NCI-H1105 (cell line): ENCODE results near the gene PRLH.
"Not testable (repeated sequence)": the region's sequence is repeated elsewhere in the genome, so short reads cannot be mapped to it uniquely, and the experiment has no call there.

Source experiments
- DNase-seq: peaks from one replicate; lab custom pipeline; 2025; lab: John Stamatoyannopoulos, UW

PRLH gene

DNA sequence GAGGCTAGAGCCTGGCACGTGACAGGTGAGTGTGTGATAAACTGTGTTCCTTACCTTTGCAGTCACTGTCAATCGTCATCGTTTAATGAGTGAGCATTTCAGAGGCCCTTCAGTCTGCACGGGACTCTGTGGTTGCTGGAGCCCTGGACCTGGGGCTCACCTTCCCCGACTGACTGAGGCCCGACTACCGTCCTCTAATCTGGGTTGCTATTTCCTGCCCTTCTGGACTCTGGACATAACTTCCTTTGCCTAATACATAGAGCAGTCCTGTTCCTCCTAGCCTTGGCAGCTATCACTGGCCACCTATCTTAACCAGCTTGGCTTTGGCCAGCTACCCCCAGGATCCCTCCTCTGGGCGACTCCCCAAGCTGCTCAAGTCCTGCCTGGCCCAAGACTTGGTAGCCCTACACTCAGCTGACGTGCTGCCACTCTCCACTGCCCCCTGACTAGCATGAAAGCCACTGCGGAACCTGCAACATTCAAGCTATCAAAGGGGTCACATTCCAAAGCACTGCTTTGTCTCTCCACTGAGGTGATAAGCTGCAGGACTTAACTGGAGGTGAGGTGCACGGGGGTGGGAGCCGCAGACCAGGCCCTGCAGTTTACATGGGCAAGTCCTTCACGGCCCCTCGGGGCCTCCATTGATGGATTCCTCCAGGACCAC is 35.2 kb downstream of the PRLH start:
- no peak for DNase-seq

DNA sequence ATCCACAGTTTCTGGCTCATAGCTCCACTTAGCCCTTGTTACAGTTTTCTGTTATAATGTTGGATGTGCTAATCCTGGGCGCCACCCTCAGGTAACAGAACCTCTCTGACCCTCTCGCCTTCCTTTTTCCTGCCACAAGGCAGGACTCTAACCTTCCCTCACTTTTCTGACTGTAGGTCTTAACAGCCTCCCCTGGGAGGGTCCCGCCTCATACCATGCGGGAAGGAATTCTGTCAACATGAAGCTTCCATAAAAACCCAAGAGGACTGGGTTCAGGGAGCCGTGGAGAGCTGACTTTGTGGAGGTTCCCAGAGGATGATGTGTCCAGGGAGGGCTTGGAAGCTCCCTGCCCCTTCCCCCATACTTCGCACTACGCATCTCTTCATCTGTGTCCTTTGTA is 36.0 kb downstream of the PRLH start:
- DNase-seq, result no peak

DNA sequence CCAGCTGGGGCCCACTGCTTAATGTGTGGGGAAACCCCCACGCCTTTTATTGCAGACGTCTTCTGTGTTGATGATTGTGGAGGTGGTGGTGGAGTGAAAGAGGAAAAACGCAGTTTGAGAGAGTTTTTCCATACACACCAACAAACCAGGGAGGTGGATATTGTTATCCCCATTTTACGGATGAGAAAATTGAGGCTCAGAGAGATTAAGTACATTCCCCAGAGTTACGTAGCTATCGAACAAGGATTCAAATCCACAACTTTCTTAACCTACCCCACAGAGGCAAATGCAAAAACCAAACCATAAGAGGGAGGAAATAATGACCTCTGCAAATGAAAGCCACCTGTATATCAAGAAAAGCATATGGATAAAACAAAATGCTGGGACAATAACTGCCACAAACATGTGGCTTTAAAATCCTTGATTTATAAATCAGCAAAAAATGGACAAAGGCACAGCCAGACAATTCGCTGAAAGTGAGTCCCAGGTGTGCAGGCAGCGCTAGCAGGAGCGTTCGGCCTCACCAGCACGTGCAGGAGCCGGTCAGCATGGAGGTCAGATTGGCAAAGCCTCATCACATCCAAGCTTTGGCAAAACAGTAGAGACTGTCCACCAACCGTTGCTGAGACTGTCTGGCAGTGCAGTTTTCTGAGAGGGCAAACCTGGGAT is 36.8 kb downstream of the PRLH start:
- DNase-seq, result no peak

DNA sequence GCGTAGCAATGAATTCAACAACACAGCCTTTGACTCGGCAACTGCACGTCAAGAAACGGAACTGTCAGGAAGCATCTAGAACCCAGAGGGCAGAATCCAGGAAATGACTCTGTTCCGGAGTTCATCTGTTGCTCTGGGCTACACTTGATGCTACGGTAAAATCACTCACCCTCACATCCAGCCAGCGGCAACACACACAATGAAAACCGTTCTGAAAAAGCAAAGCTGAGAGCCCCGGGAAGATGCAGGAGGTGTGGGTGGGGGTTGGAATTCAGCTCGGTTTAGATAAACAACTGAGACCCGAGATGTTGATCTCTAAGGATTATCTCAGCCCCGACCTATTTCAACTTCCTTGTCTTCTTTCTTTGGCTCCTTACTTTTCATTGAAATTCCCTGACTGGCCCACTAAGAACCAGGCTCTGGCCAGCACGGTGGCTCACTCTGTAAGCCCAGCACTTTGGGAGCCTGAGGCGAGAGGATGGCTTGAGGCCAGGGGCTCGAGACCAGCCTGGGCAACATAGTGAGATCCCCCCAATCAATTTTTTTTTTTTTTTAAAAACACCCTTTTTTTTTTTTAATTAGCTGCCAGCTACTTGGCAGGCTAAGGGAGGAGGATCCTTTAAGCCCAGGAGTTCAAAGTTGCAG is 37.5 kb downstream of the PRLH start:
- DNase-seq, result no peak

DNA sequence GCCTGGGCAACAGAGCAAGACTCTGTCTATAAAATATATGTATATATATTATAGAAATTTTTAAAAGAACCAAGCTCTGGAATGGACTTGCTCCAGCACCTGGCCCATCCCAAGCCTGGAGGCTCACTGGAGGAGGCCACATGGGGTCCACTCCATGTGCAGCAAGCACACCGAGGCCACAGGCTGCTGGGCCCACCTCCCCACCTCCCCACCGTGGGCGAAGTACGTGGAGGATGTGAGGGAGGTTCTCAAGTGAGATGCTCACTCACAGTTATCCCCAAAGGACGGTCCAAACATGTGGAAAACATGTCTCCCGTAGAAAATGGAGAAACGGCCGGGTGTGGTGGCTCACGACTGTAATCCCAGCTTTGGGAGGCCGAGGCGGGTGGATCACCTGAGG is 38.0 kb downstream of the PRLH start:
- DNase-seq, result no peak

DNA sequence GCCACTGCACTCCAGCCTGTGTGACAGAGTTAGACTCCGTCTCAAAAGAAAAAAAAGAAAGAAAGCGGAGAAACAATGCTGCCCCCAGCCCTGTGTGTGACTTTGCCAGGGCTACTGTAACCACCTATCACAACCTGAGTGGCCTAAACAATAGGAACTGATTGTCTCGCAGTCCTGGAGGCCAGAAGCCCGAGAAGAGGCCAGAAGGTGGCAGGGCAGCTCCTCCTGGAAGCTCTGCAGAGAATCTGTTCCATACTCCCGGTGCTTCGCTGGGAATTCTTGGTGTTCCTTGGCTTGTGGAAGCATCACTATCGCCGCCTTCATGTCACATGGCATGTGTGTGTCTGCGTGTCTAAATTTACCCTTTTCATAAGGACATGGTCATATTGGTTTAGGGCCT is 38.6 kb downstream of the PRLH start:
- no peak for DNase-seq

DNA sequence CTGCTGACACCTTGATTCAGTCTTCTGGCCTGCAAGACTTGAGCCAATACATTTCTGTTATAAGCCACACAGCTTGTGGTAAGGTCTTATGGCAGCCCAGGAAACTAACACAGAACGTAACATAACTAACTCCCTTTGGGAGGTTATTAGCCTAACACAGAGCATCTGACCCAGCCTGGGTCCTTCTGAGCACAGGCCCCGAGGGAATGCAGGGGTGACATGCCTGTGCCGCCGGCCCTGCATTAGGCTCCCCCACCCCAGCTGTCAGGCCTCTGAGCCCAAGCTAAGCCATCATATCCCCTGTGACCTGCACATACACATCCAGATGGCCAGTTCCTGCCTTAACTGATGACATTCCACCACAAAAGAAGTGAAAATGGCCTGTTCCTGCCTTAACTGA is 40.1 kb downstream of the PRLH start:
- not testable (repeated sequence) for DNase-seq

DNA sequence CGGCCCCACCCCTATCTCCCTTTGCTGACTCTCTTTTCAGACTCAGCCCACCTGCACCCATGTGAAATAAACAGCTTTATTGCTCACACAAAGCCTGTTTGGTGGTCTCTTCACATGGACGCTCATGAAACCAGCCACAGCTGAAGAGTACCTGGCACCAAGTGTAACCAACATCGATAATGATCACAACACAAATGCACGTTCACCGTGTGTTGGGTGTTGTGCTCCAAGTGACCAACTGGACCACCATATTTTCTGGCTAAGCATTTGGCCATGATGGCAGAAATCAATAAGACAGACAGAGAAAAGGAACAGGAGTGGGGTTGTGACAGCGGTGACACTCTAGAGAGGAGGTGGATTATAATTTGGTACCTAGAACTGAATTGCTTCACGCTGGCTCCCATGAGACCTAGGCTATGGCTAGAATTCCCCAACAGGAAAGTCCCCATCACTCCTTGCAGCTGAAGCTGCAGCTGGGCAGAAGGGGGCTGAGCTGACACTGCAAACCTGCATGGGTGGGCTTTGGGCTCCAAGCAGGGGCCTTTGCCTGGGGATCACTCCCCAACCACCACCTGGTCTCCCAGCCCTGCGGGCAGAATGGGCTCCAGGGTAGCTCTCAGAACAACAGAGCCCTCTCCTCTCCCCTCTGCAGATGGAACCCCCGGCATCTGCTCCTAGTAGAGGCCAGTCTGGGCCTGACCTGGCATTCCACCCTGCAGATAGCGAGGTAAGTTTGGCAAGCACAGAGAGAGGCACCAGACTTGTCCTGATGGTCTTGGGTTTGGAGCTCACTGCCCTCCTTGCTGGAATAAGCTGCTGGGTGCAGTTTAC is 46.4 kb downstream of the PRLH start:
- no peak for DNase-seq

DNA sequence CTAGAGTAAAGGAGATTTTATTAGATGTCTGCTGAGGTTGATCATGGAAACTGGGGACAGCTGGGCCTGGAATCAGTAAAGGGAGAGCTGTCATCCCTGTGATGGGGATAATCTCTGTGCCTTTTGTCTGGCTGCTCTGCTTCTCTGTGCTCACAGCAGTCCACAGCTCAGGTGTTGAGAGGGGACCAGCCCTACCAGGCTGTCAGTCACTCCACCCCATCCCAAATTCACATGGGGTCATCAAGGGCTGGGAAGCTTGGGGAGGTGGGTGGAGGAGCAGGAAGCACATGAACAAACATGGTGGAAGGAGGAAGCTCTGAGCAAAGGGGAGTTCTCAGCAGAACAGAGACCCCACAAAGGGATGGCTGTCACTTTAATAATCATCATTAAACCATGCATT is 47.3 kb downstream of the PRLH start:
- no peak for DNase-seq

DNA sequence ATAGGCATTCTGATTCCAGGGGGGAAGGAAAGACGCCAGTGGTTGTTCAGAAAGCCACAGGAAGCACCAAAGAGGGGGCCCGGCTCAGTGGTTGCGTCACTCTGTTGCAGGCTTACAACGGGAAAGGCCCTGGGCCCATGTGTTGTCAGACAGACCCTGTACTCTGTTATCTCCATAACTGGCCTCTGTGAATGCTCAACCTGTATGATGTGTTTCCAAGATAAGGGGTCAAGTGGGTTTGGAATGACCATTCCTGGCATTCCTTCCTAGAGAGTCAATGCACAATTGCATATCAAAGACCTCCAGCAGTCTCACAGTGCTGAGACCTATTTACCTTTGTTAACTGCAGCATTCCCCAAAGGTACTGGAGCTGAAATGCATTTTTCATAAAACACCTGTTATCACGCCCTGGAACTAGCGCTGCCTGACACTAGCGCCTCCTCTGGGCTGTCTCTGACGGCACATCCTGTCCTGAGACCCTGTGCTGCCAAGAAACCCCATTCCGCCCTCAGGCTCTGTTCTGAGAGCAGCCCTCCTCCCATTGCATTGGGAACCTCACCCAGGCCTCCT is 47.9 kb downstream of the PRLH start:
- DNase-seq, result no peak

DNA sequence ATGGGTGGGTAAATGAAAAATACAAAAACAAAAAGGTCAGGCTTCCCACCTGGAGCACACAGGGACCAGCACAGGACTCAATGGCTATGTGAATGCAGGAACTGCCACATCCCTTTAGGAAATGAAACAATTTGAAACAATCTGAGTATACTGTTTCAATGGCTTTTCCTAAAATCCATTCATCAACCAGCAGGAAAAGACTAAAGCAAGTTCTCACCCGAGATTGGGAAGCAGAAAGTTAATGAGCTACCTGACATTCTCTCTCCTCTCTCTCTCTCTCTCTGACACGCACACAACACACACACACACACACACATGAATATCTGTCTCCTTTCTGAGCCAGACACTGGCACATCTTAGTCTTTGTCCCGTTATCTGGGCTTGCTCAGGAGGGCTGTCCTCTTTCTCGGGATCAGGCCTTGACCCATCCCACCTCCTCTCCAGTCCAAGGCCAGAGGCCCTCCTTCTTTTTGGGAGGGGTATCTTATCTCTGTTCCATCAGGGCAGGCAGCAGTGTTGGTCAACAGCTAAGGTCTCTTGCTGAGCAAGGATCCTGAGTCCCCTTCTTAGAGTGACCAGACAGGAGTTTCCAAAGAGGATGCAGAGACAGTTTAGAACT is 49.4 kb downstream of the PRLH start:
- DNase-seq, result no peak

DNA sequence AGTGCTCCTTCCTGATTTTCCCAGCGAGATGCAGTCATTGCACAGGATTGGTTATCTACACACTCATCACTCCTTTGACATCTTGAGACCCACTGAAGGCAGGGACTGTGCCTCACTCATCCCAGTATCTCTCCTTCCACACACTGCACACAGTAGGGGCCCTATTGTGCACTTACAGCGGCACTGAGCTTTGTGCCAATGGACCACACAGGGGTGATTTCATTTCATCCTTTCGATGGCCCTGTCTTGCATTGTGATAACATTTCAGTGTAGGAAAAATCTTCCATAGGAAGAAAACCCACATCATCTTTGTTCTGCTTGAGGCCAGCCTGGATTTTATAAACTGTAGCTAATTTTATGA is 50.0 kb downstream of the PRLH start:
- no peak for DNase-seq
